OCI-LY1 (cell line): ENCODE measurements around the gene POLRMT.
"Not testable (repeated sequence)": the region's sequence is repeated elsewhere in the genome, so short reads cannot be mapped to it uniquely, and the experiment has no call there.

Experiments
- CTCF ChIP-seq: fragments of 200-600 bp; sonication (generic), shearing (Covaris generic); IDR thresholded peaks from 2 replicates; pipeline ENCODE4 v1.5.1; 2017; ENCODE audit warnings: mild to moderate bottlenecking, antibody characterized with exemption, low read length, moderate library complexity, mixed read lengths
- EZH2 ChIP-seq: fragments of 200-600 bp; sonication (generic), shearing (Covaris generic); IDR thresholded peaks from 2 replicates; pipeline ENCODE4 v1.8.0; 2017; ENCODE audit warnings: borderline replicate concordance, mixed run types, mild to moderate bottlenecking, antibody characterized with exemption, low read length, moderate library complexity, mixed read lengths

- TF ChIP-seq CTCF, EZH2: not testable (repeated sequence)
These were observed 30.1 kb downstream of the POLRMT start for GRCh38 chr19:603302-603639.
